HepG2 (cell line): ENCODE data around the gene SYPL2. TPM values are rescaled to one million over a fixed set of nuclear protein-coding genes. Genes with fewer than 3 reads are reported as not detected.

Source experiments
- ATAC-seq: fragments of 200-7000 bp; cut with Tn5 transposase; 3 replicates; pipeline ENCODE4 v1.9.1; 2020; ENCODE audit warnings: mild to moderate bottlenecking, moderate library complexity
- BruUV-seq: library from RNA; stranded (reverse); fragments of 400-500 nt; replicated peaks from 2 replicates; lab custom pipeline; 2021; lab: Mats Ljungman, UMichigan
- CTCF ChIA-PET: fragments of 300-600 bp; formaldehyde crosslinking; extraction: SDS; loops from one replicate; lab custom pipeline; 2021; ENCODE audit warnings: low total read pairs, inconsistent platforms, low intra/inter-chr PET ratio; lab: Yijun Ruan, JAX
- POLR2A ChIA-PET: fragments of 350-600 bp; sonication (Branson Sonifier 250); formaldehyde crosslinking; loops from one replicate; lab custom pipeline; 2020; ENCODE audit warnings: antibody characterized with exemption, inconsistent platforms; lab: Yijun Ruan, JAX
- DNase-seq: peaks from one replicate; pipeline ENCODE4 v3.0.0-alpha.2; 2015; ENCODE audit warnings: low spot score
- FAIRE-seq: peaks from 3 replicates; lab custom pipeline; 2011; peaks lifted over from hg19 to GRCh38; lab: Jason Lieb, UNC
- H2AFZ ChIP-seq: one replicate; pipeline ENCODE4 v1.6.1; 2011; ENCODE audit warnings: low read length, inconsistent platforms
- H3K27ac ChIP-seq: fragments of 300-600 bp; 3 replicates; pipeline ENCODE4 v1.8.0; 2011; ENCODE audit warnings: mixed run types, mild to moderate bottlenecking, mixed read lengths, low read length, inconsistent platforms; ENCODE audit not compliant: insufficient read depth; ENCODE audit errors: extremely low read length
- H3K27me3 ChIP-seq, 2 experiments: fragments of 200-600 bp in 1 of 2; 2 replicates in 1 of 2; 3 replicates in 1 of 2; pipeline versions ENCODE4 v1.6.0 to v1.8.0; 2011; ENCODE audit warnings: low read length in 2 of 2, mild to moderate bottlenecking in 2 of 2, moderate library complexity in 2 of 2, inconsistent platforms in 1 of 2; ENCODE audit not compliant: insufficient read depth in 2 of 2, control insufficient read depth in 1 of 2
- H3K36me3 ChIP-seq, 2 experiments: fragments of 200-600 bp in 1 of 2; replicated peaks in 1 of 2; 2 replicates in 1 of 2; 3 replicates in 1 of 2; pipeline versions ENCODE4 v1.5.1 to v1.8.0; 2011; ENCODE audit warnings: low read length in 2 of 2, inconsistent platforms in 1 of 2; ENCODE audit not compliant: insufficient read depth in 2 of 2, control insufficient read depth in 1 of 2
- H3K4me1 ChIP-seq: 2 replicates; pipeline ENCODE4 v1.5.1; 2012; ENCODE audit warnings: low read length, inconsistent platforms; ENCODE audit not compliant: insufficient read depth
- H3K4me2 ChIP-seq: 2 replicates; pipeline ENCODE4 v1.6.0; 2011; ENCODE audit warnings: low read depth, low read length, inconsistent platforms
- H3K4me3 ChIP-seq, 3 experiments: fragments of 200-600 bp in 1 of 3; sonication (generic), shearing (Covaris generic) in 1 of 3; replicated peaks in 1 of 3; 2 replicates each; pipeline ENCODE4 v1.5.1; 2011 to 2016; ENCODE audit warnings: low read length in 3 of 3, inconsistent platforms in 2 of 3, low read depth in 2 of 3, mild to moderate bottlenecking in 2 of 3, control low read depth in 1 of 3, mixed read lengths in 1 of 3; ENCODE audit not compliant: insufficient read depth in 1 of 3
- H3K79me2 ChIP-seq: one replicate; pipeline ENCODE4 v1.6.1; 2011; ENCODE audit warnings: low read length, inconsistent platforms; ENCODE audit not compliant: insufficient read depth
- H3K9ac ChIP-seq: 2 replicates; pipeline ENCODE4 v1.6.0; 2011; ENCODE audit warnings: mild to moderate bottlenecking, low read depth, low read length, inconsistent platforms; ENCODE audit not compliant: insufficient read depth
- H3K9me3 ChIP-seq: 2 replicates; pipeline ENCODE4 v1.5.1; 2012; ENCODE audit warnings: mild to moderate bottlenecking, low read length
- H4K20me1 ChIP-seq: 2 replicates; pipeline ENCODE4 v1.6.0; 2011; ENCODE audit warnings: inconsistent platforms, mild to moderate bottlenecking, low read length, moderate library complexity; ENCODE audit not compliant: insufficient read depth
- HOXD1 ChIP-seq: sonication (generic); formaldehyde crosslinking; IDR thresholded peaks from 2 replicates; pipeline ENCODE4 v1.5.0; 2020; ENCODE audit warnings: missing genetic modification reagents
- IRF2 ChIP-seq: IDR thresholded peaks from 2 replicates; pipeline ENCODE4 v1.6.1; 2018; ENCODE audit warnings: missing genetic modification reagents, missing compliant biosample characterization
- RBAK ChIP-seq: sonication (generic); formaldehyde crosslinking; IDR thresholded peaks from 2 replicates; pipeline ENCODE4 v1.5.1; 2020; ENCODE audit warnings: mild to moderate bottlenecking, missing genetic modification reagents
- TCF12 ChIP-seq, 2 experiments: fragments of 450-650 bp in 1 of 2; sonication (generic) in 1 of 2; formaldehyde crosslinking in 1 of 2; IDR thresholded peaks; 2 replicates each; pipeline versions ENCODE4 v1.6.1 to v1.8.0; 2017 to 2022; ENCODE audit warnings: antibody characterized with exemption in 1 of 2, mild to moderate bottlenecking in 1 of 2, missing genetic modification reagents in 1 of 2, moderate library complexity in 1 of 2
- ZNF235 ChIP-seq: sonication (generic); formaldehyde crosslinking; IDR thresholded peaks from 2 replicates; pipeline ENCODE4 v1.8.1; 2023; ENCODE audit warnings: mild to moderate bottlenecking, missing genetic modification reagents, borderline replicate concordance
- WGBS: methylation state at CpG from one replicate; pipeline ENCODE4 v1.1.6; 2017; ENCODE audit warnings: low lambda C conversion rate; 5-methylcytosine and 5-hydroxymethylcytosine counted together
- in situ Hi-C: cut with HindIII; loops from 2 replicates; pipeline ENCODE4 v1.10.0; 2017; ENCODE audit warnings: low pct_unique_long_range_greater_than_20kb; ENCODE audit not compliant: extremely low pct_ligation_motif_present
- intact Hi-C: fragments of 100-400 bp; cut with micrococcal nuclease; formaldehyde crosslinking; loops from one replicate; pipeline ENCODE4 v1.10.0; 2022; ENCODE audit not compliant: unreplicated experiment
- polyA plus RNA-seq, 8 experiments: library from polyadenylated mRNA; depleted of rRNA in 3 of 8; stranded (reverse) in 7 of 8; unstranded in 1 of 8; fragments of >200 nt; fragmentation: Illumina TruSeq in 4 of 8; extraction: Trizol in 4 of 8; gene quantifications; 2 replicates each; pipeline versions ENCODE4 v1.2.1 to v1.2.3, GENCODE V29; 2011 to 2016; ENCODE audit warnings: low read depth in 4 of 8, missing spikeins in 1 of 8, mixed read lengths in 1 of 8; ENCODE audit not compliant: insufficient read depth in 1 of 8
- total RNA-seq, 5 experiments: library from RNA; depleted of rRNA; stranded (reverse); fragments of >200 nt; fragmentation: Illumina TruSeq; extraction: Trizol; gene quantifications; 2 replicates each; pipeline ENCODE4 v1.2.3, GENCODE V29; 2016; ENCODE audit warnings: low read depth in 1 of 5
- TF ChIP-seq, protein P1 (sequence below): sonication (generic); formaldehyde crosslinking; IDR thresholded peaks from 2 replicates; pipeline ENCODE4 v1.4.0; 2020; ENCODE audit warnings: mild to moderate bottlenecking, missing genetic modification reagents, borderline replicate concordance

Gene SYPL2
- total and polyA plus RNA-seq, 2 of the 13 experiments (the other 11 are each of a cell fraction or from before 2014, with no cell fraction given): 0.17 to 0.24 TPM

DNA sequence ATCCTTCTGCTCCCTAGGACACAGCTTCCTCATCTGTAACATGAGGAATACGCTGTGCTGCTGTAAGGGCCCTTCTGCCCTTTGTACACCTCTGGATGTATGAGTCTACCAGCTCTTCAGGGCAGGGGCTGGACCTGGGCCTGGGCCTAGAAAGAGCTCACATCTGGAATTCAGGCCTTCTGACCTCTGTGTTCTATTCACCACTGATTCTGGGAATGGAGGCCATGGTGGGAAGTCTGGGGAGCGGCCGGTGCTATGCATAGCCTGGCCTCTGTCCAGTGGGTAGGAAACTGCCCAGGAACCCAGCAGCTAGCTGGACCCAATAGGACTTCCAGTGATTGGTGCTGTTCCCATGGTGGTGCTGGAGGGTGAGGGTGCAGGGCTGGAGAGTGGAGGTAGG, 62.4 kb downstream of the SYPL2 start:
- FAIRE-seq (no peak), ATAC-seq (no peak), DNase-seq (no peak)
- H4K20me1 ChIP-seq: no peaks in the 10 kb centered on the region
- H3K4me1 ChIP-seq: peaks cover 18% of the 10 kb centered on the region; the same call in 1 of the 2 replicates
- peaks cover 7 to 59% of the 10 kb centered on the region in 2 experiments; a peak in 4 of 5 replicates for H3K27me3 ChIP-seq
- CTCF ChIA-PET: no interaction called here
- 20% methylated on average over 1 of the region's 3 CpGs for WGBS
- no peak overlapping the region for H3K27ac ChIP-seq
- H3K4me2 ChIP-seq: no peak overlapping the region
- no TSS peak for BruUV-seq
- no peaks in the 10 kb centered on the region for H3K36me3 ChIP-seq
- no peaks in the 10 kb centered on the region for H3K79me2 ChIP-seq
- intact Hi-C loops (no loop called here), in situ Hi-C loops (no loop called here)
- POLR2A ChIA-PET: interaction anchor here (1.0 to 2.2 kb wide), 2 partner anchors 12 to 20 kb away, joined by 3 to 6 read pairs; partner anchors contain the start of gene GNAI3
- H2AFZ ChIP-seq: no peak overlapping the region
- no peak overlapping the region for H3K9ac ChIP-seq
- no peak overlapping the region for H3K4me3 ChIP-seq
- no peak for TF ChIP-seq TCF12 (IDR thresholded peaks at IDR 0.05)
- TF ChIP-seq TCF12 (CRISPR knock-in tag; IDR thresholded peaks at IDR 0.05): no peak
- TF ChIP-seq HOXD1 (CRISPR knock-in tag): no peak
- TF ChIP-seq ZNF235 (CRISPR knock-in tag): no peak
- no peak for TF ChIP-seq IRF2
- TF ChIP-seq, protein P1, sequence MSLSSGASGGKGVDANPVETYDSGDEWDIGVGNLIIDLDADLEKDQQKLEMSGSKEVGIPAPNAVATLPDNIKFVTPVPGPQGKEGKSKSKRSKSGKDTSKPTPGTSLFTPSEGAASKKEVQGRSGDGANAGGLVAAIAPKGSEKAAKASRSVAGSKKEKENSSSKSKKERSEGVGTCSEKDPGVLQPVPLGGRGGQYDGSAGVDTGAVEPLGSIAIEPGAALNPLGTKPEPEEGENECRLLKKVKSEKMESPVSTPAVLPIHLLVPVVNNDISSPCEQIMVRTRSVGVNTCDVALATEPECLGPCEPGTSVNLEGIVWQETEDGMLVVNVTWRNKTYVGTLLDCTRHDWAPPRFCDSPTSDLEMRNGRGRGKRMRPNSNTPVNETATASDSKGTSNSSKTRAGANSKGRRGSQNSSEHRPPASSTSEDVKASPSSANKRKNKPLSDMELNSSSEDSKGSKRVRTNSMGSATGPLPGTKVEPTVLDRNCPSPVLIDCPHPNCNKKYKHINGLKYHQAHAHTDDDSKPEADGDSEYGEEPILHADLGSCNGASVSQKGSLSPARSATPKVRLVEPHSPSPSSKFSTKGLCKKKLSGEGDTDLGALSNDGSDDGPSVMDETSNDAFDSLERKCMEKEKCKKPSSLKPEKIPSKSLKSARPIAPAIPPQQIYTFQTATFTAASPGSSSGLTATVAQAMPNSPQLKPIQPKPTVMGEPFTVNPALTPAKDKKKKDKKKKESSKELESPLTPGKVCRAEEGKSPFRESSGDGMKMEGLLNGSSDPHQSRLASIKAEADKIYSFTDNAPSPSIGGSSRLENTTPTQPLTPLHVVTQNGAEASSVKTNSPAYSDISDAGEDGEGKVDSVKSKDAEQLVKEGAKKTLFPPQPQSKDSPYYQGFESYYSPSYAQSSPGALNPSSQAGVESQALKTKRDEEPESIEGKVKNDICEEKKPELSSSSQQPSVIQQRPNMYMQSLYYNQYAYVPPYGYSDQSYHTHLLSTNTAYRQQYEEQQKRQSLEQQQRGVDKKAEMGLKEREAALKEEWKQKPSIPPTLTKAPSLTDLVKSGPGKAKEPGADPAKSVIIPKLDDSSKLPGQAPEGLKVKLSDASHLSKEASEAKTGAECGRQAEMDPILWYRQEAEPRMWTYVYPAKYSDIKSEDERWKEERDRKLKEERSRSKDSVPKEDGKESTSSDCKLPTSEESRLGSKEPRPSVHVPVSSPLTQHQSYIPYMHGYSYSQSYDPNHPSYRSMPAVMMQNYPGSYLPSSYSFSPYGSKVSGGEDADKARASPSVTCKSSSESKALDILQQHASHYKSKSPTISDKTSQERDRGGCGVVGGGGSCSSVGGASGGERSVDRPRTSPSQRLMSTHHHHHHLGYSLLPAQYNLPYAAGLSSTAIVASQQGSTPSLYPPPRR: no peak
- TF ChIP-seq RBAK (CRISPR knock-in tag): no peak
- no peaks in the 10 kb centered on the region for H3K9me3 ChIP-seq
